Parathyroid adenoma (tissue), 2 donors: Measurements from ENCODE around the gene LRBA.
A peak's percentile ranks its signal among the peaks of the same experiment; 100 is the strongest.
"Not testable (repeated sequence)": the region's sequence is repeated elsewhere in the genome, so short reads cannot be mapped to it uniquely, and the experiment has no call there.

Experiments
- H2AFZ ChIP-seq: fragments of 300-600 bp; sonication (generic); one replicate; pipeline ENCODE4 v1.7.0; 2017; ENCODE audit warnings: antibody characterized with exemption, mild to moderate bottlenecking
- H3K27ac ChIP-seq: fragments of 300-600 bp; sonication (generic); one replicate; pipeline ENCODE4 v1.7.0; 2017
- H3K27me3 ChIP-seq: fragments of 300-600 bp; sonication (generic); one replicate; pipeline ENCODE4 v1.7.0; 2017; ENCODE audit warnings: low read length; ENCODE audit not compliant: control insufficient read depth, insufficient read depth
- H3K36me3 ChIP-seq: fragments of 300-600 bp; sonication (generic); one replicate; pipeline ENCODE4 v1.7.0; 2017; ENCODE audit warnings: low read length; ENCODE audit not compliant: control insufficient read depth, insufficient read depth
- H3K4me1 ChIP-seq: fragments of 300-600 bp; sonication (generic); one replicate; pipeline ENCODE4 v1.7.0; 2017; ENCODE audit warnings: control low read depth
- H3K4me2 ChIP-seq: fragments of 300-600 bp; sonication (generic); one replicate; pipeline ENCODE4 v1.7.0; 2017; ENCODE audit warnings: low read length
- H3K4me3 ChIP-seq: fragments of 300-600 bp; sonication (generic); one replicate; pipeline ENCODE4 v1.7.0; 2017; ENCODE audit warnings: low read depth, low read length
- H3K79me2 ChIP-seq: fragments of 300-600 bp; sonication (generic); one replicate; pipeline ENCODE4 v1.7.0; 2017; ENCODE audit warnings: control low read depth
- H3K9ac ChIP-seq: fragments of 300-600 bp; sonication (generic); one replicate; pipeline ENCODE4 v1.7.0; 2017; ENCODE audit warnings: mild to moderate bottlenecking
- H3K9me3 ChIP-seq: fragments of 300-600 bp; sonication (generic); one replicate; pipeline ENCODE4 v1.7.0; 2017; ENCODE audit warnings: low read length; ENCODE audit not compliant: control insufficient read depth
- CTCF ChIP-seq: fragments of 300-600 bp; sonication (generic); IDR thresholded peaks from one replicate; pipeline ENCODE4 v1.7.0; 2017; ENCODE audit warnings: antibody characterized with exemption, mild to moderate bottlenecking
- donor health status: primary hyperparathyroidism.

LRBA gene

GRCh38 chr4:150973626-150974251, 41.3 kb downstream of the LRBA start:
- no peak overlapping the region for H3K27ac ChIP-seq
- no peak overlapping the region for H3K9ac ChIP-seq
- no peaks in the 10 kb centered on the region for H3K9me3 ChIP-seq
- H3K4me2 ChIP-seq: peak overlapping the region; percentile 6
- peaks cover 12% of the 10 kb centered on the region for H3K79me2 ChIP-seq
- no peak for TF ChIP-seq CTCF
- no peak overlapping the region for H3K4me3 ChIP-seq
- H2AFZ ChIP-seq: no peak overlapping the region
- no peaks in the 10 kb centered on the region for H3K36me3 ChIP-seq
- no peaks in the 10 kb centered on the region for H3K27me3 ChIP-seq
- no peaks in the 10 kb centered on the region for H3K4me1 ChIP-seq

GRCh38 chr4:150972592-150972991, 42.5 kb downstream of the LRBA start:
- Histone ChIP-seq H3K36me3 (no peaks in the 10 kb centered on the region), H3K9ac (no peak overlapping the region), H3K79me2 (peaks cover 6% of the 10 kb centered on the region), H3K4me1 (no peaks in the 10 kb centered on the region), H2AFZ (no peak overlapping the region), H3K4me3 (no peak overlapping the region), H3K4me2 (peak overlapping the region; percentile 33), H3K27me3 (no peaks in the 10 kb centered on the region), H3K27ac (no peak overlapping the region), H3K9me3 (no peaks in the 10 kb centered on the region)
- no peak for TF ChIP-seq CTCF

DNA sequence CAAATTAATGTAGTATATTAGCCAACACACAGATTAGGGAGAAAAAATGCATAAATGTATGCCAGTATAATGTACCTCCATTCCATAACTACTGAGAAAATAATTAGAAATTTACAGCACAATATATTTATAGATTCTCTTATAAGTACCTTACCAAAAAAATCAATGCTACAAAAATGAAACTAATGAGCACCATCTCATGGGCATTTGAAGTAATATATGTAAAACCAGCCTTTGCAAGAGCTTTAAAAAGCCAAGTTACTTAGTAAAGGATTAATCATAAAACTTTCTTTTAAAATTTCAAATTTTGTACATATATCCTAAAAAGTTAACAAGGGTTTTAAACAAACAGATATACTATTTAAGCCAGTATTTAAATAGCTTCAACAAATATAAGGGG, 43.2 kb downstream of the LRBA start:
- no peak overlapping the region for H3K27ac ChIP-seq
- TF ChIP-seq CTCF: no peak
- H3K4me2 ChIP-seq: no peak overlapping the region
- H3K4me1 ChIP-seq: no peaks in the 10 kb centered on the region
- no peaks in the 10 kb centered on the region for H3K27me3 ChIP-seq
- no peaks in the 10 kb centered on the region for H3K36me3 ChIP-seq
- H3K9me3 ChIP-seq: no peaks in the 10 kb centered on the region
- no peak overlapping the region for H3K9ac ChIP-seq
- no peak overlapping the region for H3K4me3 ChIP-seq
- H2AFZ ChIP-seq: no peak overlapping the region
- no peaks in the 10 kb centered on the region for H3K79me2 ChIP-seq

DNA sequence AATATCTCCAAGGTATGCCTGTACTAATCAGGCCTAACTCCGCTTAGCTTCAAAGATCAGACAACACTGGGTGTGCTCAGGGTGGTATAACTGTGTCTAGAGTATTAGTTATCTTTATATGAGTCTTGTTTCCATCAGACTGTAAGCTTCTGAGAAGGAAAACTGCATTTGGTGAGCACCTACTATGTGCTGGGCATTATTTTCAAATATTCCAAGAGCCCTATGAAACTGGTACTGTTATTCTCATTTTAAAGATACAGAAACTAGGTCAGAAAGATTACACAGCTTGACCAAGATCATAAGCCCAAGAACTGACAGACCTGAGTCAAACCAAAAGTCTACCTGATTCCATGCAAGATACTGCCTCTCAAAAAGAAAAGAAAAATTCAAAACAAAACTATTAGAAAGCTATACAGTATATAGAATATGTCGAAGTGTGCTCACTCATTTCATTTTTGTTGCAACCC, 44.4 kb downstream of the LRBA start:
- Histone ChIP-seq H3K27ac (no peak overlapping the region), H3K4me2 (no peak overlapping the region), H3K9ac (no peak overlapping the region), H3K79me2 (no peaks in the 10 kb centered on the region), H3K36me3 (no peaks in the 10 kb centered on the region), H2AFZ (no peak overlapping the region), H3K9me3 (no peaks in the 10 kb centered on the region), H3K4me1 (no peaks in the 10 kb centered on the region), H3K4me3 (no peak overlapping the region), H3K27me3 (no peaks in the 10 kb centered on the region)
- no peak for TF ChIP-seq CTCF

- Histone ChIP-seq H3K36me3 (no peaks in the 10 kb centered on the region), H2AFZ (no peak overlapping the region), H3K9ac (no peak overlapping the region), H3K27me3 (no peaks in the 10 kb centered on the region), H3K4me1 (no peaks in the 10 kb centered on the region), H3K9me3 (no peaks in the 10 kb centered on the region), H3K4me3 (no peak overlapping the region), H3K4me2 (no peak overlapping the region), H3K27ac (no peak overlapping the region), H3K79me2 (peaks cover 2% of the 10 kb centered on the region)
- no peak for TF ChIP-seq CTCF
Observed at GRCh38 chr4:150964754-150965153, 50.3 kb downstream of the LRBA start.

DNA sequence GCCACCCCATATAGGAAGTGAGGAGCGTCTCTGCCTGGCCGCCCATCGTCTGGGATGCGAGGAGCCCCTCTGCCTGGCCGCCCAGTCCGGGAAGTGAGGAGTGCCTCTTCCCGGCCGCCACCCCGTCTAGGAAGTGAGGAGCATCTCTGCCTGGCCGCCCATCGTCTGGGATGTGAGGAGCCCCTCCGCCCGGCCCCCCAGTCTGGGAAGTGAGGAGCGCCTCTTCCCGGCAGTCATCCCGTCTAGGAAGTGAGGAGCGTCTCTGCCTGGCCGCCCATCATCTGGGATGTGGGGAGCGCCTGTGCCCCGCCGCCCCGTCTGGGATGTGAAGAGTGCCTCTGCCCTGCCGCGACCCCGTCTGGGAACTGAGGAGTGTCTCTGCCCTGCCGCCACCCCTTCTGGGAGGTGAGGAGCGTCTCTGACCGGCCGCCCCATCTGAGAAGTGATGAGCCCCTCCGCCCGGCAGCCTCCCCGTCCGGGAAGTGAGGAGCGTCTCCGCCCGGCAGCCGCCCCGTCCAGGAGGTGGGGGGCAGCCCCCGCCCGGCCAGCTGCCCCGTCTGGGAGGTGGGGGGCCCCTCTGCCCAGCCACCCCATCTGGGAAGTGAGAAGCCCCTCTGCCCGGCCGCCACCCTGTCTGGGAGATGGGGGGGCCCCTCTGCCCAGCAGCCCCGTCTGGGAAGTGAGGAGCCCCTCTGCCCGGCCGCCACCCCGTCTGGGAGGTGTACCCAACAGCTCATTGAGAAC, 51.3 kb downstream of the LRBA start:
- H3K4me1 ChIP-seq, H3K9ac ChIP-seq, H2AFZ ChIP-seq, H3K9me3 ChIP-seq, H3K4me3 ChIP-seq, H3K27ac ChIP-seq, H3K27me3 ChIP-seq, H3K79me2 ChIP-seq, H3K4me2 ChIP-seq, H3K36me3 ChIP-seq: not testable (repeated sequence)
